UCSD-AML1 (cell line): Measurements from ENCODE around the gene IL16.

Source experiments
- DNase-seq: peaks from one replicate; lab custom pipeline; 2025; ENCODE audit not compliant: unreplicated experiment; lab: John Stamatoyannopoulos, UW

Gene IL16

GRCh38 chr15:81289910-81290309, 93.2 kb downstream of the IL16 start:
- no peak for DNase-seq

DNA sequence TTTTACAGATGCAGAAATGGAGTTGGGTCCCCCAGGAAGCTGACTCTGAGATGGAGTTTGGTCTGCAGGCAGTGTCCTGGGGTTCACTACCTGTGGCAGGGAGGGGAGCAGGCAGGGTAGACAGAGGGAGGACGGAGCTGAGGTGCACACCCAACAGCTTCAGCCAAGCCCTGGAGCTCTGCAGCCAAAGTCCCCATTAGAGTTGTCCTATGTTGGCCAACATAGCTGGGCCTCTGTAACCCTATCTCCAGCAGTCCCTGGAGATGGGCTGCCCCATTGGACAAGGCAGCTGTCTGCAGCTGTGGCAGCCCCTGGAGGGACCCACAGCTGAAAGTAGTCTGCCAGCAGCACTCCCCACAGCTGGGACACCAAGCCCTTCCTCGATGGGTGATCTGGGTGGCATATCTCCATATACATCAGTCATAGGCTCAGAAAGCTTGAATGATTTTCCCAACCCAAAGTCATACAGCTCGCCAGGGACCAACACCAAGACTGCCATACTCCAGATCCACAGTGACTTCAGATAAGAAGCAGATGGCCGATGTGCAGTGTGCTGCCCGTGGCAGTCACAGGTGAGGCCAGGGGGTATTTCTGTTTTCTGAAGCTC, 95.3 kb downstream of the IL16 start:
- DNase-seq = no peak

DNA sequence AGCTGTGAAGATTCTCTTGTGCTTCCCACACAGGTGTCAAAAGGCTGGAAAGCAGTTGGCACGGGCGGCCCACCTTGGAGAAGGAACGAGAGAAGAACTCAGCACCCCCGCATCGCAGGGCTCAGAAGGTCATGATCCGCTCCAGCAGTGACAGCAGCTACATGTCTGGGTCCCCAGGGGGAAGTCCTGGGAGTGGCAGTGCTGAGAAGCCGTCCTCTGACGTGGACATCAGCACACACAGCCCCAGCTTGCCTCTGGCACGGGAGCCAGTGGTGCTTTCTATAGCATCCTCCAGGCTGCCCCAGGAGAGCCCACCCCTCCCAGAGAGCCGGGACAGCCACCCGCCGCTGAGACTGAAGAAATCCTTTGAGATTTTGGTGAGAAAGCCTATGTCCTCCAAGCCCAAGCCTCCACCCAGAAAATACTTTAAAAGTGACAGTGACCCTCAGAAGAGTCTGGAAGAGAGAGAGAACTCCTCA, 95.9 kb downstream of the IL16 start:
- no peak for DNase-seq

DNA sequence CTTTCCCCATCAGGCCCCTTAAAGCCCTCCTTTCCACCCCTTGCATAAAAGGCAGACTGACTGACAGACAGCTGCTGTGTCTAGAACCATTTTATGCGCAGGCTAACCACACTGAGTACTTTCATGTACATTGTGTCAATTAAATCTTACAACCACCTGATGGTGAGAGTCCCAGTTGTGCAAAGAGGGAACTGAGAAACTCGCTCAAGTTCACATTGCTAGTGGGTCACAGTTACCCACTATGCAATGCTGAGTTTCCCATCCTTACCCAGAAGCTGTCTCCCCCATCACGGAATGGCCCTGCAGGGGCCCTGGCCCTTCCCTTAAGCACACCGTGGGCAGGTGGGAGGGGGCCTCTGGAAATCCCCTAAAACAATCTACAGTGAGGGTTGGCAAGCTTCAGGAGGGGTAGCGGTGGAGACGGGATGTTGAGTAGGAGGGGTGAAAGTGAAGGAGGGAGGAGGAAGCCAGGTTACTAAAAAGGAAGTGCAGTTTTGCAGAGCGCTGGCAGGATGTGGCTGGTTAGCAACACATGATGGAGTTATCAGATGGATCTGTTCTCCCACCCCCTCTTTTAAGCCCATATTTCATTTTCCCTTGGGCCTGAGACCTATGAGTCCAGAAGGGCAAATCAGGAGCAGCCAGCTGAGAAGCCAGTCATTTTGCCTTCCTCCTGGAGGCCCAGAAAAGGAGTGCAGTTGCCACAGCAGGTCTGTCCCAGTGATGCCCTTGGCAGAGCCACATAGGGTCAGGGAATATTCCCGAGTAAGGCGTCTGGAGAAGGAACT, 97.2 kb downstream of the IL16 start:
- DNase-seq = peak; percentile 79

DNA sequence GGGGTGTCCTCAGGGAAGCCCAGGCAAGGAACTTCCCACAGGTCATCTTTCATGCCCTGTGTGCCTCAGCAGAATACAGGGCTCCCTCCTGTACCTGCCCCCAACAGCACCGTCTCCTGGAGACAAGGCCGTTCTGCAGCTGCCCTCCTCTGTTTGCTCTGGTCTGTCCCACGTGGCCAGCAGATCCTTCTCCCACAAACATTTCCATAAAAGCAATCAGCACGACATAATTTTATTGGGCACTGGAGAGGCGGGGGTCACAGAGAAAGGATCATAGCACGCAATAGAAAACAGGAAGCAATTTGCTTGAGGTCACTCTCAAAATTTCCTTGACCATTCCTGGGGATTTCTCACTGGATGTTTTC, 97.8 kb downstream of the IL16 start:
- DNase-seq = no peak

GRCh38 chr15:81295486-81296121, 98.9 kb downstream of the IL16 start:
- DNase-seq = no peak

GRCh38 chr15:81296186-81296585, 99.5 kb downstream of the IL16 start:
- DNase-seq = no peak

- DNase-seq = peak; percentile 81
These were observed 100.0 kb downstream of the IL16 start for GRCh38 chr15:81296673-81297072.

DNA sequence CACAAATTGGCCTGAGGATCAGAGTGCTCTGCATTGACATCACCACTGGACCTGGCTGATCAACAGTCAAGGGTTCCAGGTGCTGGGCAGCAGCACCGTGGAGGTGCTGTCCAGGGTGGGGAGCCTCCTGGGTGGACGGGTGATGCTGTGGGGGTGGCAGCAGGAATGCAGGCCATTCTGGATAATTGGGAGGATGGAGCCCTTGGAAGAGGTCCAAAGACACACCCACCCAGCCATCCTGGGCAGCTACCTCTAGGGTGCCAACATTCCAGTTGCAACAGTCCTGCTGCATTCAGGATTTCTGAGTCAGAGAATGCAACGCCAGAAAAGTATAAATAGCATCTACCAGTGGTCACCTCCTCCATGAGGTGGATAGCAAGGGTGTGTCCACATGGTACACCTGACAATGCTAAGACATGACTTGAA, 100.5 kb downstream of the IL16 start:
- DNase-seq = no peak

DNA sequence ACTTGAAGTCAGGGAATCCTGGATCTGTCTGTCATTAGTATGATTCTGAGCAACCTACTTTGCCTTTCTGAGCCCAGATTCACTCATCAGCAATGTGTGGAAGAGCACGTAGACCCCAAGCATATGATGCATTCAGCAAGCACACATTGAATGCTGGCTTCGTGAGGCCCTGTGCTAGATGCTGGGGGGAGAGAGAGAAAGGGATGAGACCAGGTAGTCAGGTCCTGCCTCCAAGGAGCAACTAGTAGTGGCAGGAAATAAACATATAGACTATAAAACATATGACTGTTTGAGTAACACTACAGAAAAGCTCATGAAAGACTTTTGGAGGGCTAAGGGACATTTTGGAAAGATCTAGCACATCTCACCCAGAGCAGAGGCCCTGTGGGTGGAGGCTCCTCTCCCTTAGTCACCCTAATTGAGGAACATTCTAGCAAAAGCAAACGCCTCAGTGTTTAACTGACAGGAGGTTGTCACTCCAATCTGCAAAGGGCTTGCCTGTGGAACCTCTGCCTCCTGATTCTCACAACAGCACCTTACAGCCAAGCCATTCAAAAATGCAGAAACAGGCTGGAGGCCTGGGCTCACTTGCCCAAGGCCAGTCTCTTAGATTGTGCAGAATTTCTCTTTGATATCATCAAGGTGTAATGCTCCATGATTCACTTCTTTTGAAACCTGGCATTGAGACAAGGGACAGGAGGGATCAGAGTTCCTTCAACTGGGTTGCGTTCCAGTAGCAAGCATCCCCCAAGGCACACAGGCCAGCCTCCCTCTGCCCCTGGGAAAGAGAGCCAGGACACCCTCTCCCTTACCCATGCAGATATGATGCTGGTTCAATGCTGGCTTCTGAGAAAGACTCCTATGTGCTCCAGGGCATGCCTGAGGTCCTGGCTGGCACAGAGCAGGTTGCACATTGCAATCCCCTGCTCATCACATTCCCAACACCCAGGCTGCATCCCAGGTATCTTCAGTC, 101.2 kb downstream of the IL16 start:
- DNase-seq = no peak

GRCh38 chr15:81298611-81299010, 101.9 kb downstream of the IL16 start:
- no peak for DNase-seq

DNA sequence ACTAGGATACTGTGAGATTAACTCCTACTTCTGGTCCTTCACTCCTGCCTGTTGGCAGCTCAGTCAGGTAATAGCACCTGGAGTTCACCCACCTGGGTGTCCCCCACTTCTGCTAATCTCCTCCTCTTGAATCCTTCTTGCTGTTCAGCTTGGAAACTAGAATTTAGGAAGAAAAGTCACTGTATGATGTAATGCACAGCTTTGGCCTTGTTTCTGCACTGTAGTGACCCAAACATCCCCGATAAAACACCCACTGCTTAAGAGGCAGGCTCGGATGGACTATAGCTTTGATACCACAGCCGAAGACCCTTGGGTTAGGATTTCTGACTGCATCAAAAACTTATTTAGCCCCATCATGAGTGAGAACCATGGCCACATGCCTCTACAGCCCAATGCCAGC, 102.5 kb downstream of the IL16 start:
- no peak for DNase-seq

- DNase-seq = no peak
These were observed 103.1 kb downstream of the IL16 start for GRCh38 chr15:81299630-81300273.

- DNase-seq = no peak
These were observed 104.7 kb downstream of the IL16 start for GRCh38 chr15:81301385-81301784.

DNA sequence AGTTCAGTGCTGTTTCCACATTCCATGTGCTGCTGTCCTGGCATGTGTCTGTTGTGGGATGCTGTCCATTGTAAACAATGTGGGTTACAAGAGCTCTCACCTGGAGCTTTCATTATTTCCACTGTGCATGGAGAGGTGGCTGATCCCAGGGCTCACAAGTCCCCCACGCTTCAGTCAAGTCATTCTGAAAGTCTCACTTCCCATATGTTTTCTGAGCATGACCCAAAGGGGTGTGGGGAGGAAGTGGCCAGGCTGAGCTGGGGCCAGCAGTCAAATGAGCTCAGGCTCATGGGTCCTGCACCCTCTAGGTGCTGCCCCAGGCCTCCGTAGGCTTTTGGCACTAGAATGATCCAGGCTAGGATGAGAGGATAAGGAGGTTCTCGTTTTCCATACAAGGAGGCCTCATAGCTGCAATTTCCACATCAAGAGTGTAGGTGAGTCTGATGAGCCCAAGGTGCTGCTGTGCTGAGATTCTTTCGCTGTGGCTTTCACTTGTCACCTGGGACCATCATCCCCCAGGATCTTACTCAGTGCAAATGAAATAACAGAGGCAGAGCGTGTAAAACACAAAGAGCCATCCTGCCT, 105.2 kb downstream of the IL16 start:
- DNase-seq = no peak

DNA sequence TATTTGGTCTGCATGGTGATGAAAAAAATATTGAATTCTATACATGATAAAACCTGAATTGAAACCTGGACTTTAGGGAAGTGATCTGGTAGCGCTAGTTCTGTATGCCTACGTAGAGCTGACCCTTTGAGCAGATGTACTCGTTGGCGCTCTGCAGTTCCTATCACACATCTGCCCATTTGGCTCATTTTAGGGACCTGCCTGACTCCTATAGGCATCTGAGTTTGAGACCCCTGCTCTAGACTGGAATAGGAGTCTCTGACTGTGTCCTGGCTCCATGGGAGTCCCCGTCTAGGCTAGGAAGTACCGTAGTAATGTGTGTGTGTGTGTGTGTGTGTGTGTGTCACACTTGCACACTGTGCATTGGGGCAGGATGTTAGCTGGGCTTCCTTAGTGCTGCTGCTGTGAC, 106.0 kb downstream of the IL16 start:
- DNase-seq = no peak

DNA sequence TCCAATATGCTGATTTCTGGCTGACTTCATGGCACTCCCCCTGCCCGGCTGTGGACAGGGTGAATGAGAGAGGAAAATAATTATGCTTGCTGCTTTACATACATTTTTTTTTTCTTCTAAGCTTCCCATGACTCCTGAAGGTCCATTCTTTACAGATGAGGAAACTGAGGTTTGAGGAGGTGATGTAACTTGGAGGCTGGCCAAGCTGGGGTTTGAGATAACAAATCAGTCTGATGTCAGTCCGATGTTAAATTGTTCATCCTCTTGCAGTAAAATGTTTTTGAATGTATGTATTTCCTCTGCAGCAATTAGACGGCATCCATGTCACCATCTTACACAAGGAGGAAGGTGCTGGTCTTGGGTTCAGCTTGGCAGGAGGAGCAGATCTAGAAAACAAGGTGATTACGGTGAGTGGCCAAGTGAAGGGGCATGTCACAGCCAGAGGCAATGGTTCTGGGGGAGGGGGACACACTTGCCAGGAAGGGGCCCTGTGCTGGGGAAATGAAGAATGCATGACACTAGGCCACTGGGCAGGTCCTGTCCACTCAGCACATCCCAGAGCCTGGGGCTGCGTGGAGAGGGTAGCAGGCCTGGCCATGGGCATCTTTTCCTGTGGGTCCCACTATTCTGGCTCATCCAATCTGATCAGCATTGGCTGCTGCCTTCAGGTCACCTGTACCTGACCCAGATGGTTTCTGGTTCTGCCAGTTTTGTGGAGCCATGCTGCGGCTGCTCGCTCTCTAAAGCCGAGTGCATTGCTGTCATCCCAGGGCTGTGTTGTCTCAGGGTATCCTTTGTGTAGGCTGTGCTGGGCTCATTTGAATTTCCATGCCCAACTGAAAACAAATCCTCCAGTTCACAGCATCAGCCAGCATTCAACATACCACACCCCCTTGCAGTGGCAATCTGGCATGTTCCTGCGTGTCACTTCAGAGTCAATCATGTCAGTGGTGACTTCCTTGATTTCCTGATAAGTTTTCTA, 106.9 kb downstream of the IL16 start:
- no peak for DNase-seq

DNA sequence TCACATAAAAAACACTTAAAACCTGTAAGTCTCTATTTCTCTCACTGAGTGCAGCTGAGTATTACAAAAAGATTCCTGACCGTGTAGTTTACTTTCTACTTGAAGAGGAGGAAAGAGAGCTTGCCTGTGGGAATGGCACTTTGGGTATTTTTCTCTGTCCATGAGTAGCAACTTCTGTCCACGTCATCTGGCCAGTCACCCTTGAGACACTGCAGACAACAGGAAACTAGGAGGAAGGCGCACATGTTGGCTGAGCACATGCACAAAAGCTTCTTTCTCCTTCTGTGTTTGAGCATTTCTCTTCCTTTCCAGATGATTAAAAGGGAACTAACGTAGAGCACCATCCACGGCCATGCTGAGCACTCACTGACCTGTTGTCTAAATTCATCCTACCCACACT, 107.5 kb downstream of the IL16 start:
- DNase-seq = no peak

DNA sequence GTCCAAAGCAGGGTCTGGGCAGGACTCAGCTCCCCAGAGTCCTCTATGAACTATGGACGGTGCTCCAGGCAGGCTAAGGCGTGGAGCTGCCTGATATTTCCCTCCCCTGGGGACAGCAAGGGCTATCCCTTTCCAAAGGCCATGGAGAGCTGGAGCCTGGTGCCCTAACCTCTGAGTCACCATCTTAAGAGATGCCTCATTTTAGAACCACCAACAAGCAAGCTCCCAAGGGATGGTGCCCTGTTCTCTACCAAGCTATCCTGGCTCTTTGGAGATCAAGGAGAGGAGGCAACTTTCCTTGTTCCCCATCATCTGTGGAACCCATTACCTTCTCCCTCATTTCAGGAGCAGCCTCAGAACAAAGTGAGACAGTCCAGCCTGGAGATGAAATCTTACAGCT, 111.6 kb downstream of the IL16 start:
- DNase-seq = no peak
